ENCODE results near the gene DCAF11. TPM values are rescaled to one million over a fixed set of nuclear protein-coding genes. Genes with fewer than 3 reads are reported as not detected.

Gene DCAF11
- total RNA-seq, 6 experiments from 2014 or later, result 28.1 to 36.3 (median 32.1) TPM

- Mint-ChIP-seq H3K9me3 (no peaks in the 10 kb centered on the region), H3K4me3 (no peak overlapping the region), H3K4me1 (ENCODE audit: low read depth) (peaks cover 18% of the 10 kb centered on the region), H3K36me3 (ENCODE audit: low read depth) (peaks cover 34% of the 10 kb centered on the region), H3K27ac (no peak overlapping the region), H3K27me3 (ENCODE audit: insufficient read depth) (peaks cover 3% of the 10 kb centered on the region; the same call in 1 of the 2 replicates)
- TF ChIP-seq CTCF (IDR thresholded peaks at IDR 0.05), result no peak
- no peak for DNase-seq
These were observed 42.8 kb downstream of the DCAF11 start for GRCh38 chr14:24157331-24157730.

GRCh38 chr14:24159777-24160498 is 45.4 kb downstream of the DCAF11 start:
- Mint-ChIP-seq H3K4me1 (ENCODE audit: low read depth) (peaks cover 26% of the 10 kb centered on the region), H3K4me3 (no peak overlapping the region), H3K27ac (peak overlapping the region; percentile 36), H3K27me3 (ENCODE audit: insufficient read depth) (peaks cover 3% of the 10 kb centered on the region; the same call in 1 of the 2 replicates), H3K36me3 (ENCODE audit: low read depth) (peaks cover 30% of the 10 kb centered on the region), H3K9me3 (no peaks in the 10 kb centered on the region)
- TF ChIP-seq CTCF (IDR thresholded peaks at IDR 0.05), result no peak
- DNase-seq, result no peak

- TF ChIP-seq CTCF (IDR thresholded peaks at IDR 0.05), result no peak
- DNase-seq, result no peak
- Mint-ChIP-seq H3K4me3 (no peak overlapping the region), H3K27ac (peak overlapping the region; percentile 89), H3K36me3 (ENCODE audit: low read depth) (peaks cover 30% of the 10 kb centered on the region), H3K9me3 (no peaks in the 10 kb centered on the region), H3K27me3 (ENCODE audit: insufficient read depth) (peaks cover 3% of the 10 kb centered on the region; the same call in 1 of the 2 replicates), H3K4me1 (ENCODE audit: low read depth) (peaks cover 26% of the 10 kb centered on the region)
These were observed 45.9 kb downstream of the DCAF11 start for GRCh38 chr14:24160499-24160849.

- peak; percentile 98 for TF ChIP-seq CTCF (IDR thresholded peaks at IDR 0.05)
- peak; percentile 93 for DNase-seq
- Mint-ChIP-seq H3K9me3 (no peaks in the 10 kb centered on the region), H3K27ac (peak within 1 kb of the TSS; percentile 89), H3K4me3 (peak within 1 kb of the TSS; percentile 94), H3K27me3 (ENCODE audit: insufficient read depth) (peaks cover 3% of the 10 kb centered on the region; the same call in 1 of the 2 replicates), H3K36me3 (ENCODE audit: low read depth) (peaks cover 24% of the 10 kb centered on the region), H3K4me1 (ENCODE audit: low read depth) (peaks cover 26% of the 10 kb centered on the region)
These were observed 46.5 kb downstream of the DCAF11 start, which contains the start of gene IRF9 for GRCh38 chr14:24160850-24161804. Gene IRF9 (plus strand): TSS chr14:24161265. CDS start chr14:24162145, 880 bp downstream.

GRCh38 chr14:24162093-24162492 is 47.5 kb downstream of the DCAF11 start:
- no peak for TF ChIP-seq CTCF (IDR thresholded peaks at IDR 0.05)
- Mint-ChIP-seq H3K9me3 (no peaks in the 10 kb centered on the region), H3K4me3 (peak overlapping the region; percentile 94), H3K4me1 (ENCODE audit: low read depth) (peaks cover 26% of the 10 kb centered on the region), H3K36me3 (ENCODE audit: low read depth) (peaks cover 18% of the 10 kb centered on the region), H3K27ac (peak overlapping the region; percentile 89), H3K27me3 (ENCODE audit: insufficient read depth) (peaks cover 3% of the 10 kb centered on the region; the same call in 1 of the 2 replicates)
- peak; percentile 9 for DNase-seq

All from HFFc6 (cell line).